ENCODE measurements around the gene NDUFA1.
"Not testable (repeated sequence)": the region's sequence is repeated elsewhere in the genome, so short reads cannot be mapped to it uniquely, and the experiment has no call there.

GRCh38 chrX:119824221-119824620 is 47.4 kb upstream of the NDUFA1 start:
- not testable (repeated sequence) for TF ChIP-seq CTCF (IDR thresholded peaks at IDR 0.05; ENCODE audit: low read depth, low read length, missing input control); JUND (IDR thresholded peaks at IDR 0.05); TAF1 (conservative IDR thresholded peaks at IDR 0.05); SP1 (IDR thresholded peaks at IDR 0.05); FOXA1 (IDR thresholded peaks at IDR 0.05); MAX (IDR thresholded peaks at IDR 0.05); HNF4G (IDR thresholded peaks at IDR 0.05); NR2F2 (IDR thresholded peaks at IDR 0.05); EGR1 (IDR thresholded peaks at IDR 0.05; ENCODE audit: low read depth in 2 of 2); GABPA (IDR thresholded peaks at IDR 0.05 in 1 of 2, conservative IDR thresholded peaks at IDR 0.05 in 1 of 2)
- TF ChIP-seq RXRA (IDR thresholded peaks at IDR 0.05) = peak in 1 of 2 donors; percentile 16

Measured in liver (tissue), 3 donors.